Right lobe of liver (tissue), 4 donors: Measurements from ENCODE around the gene PGAP3.

Source experiments
- CTCF ChIP-seq, 4 donors: fragments of 200-600 bp in 3 of 4; fragments of 450-650 bp in 1 of 4; IDR thresholded peaks; one replicate each; pipeline versions ENCODE4 v1.5.1 to v1.8.0; 2016 to 2022; ENCODE audit warnings: antibody characterized with exemption in 4 of 4, mild to moderate bottlenecking in 2 of 4
- POLR2A ChIP-seq: fragments of 450-650 bp; IDR thresholded peaks from one replicate; pipeline ENCODE4 v1.6.1; 2017; ENCODE audit warnings: antibody characterized with exemption, mild to moderate bottlenecking
- donor health status: DM: no; HTN: no; CAD: no.
- donor health status: DM: no; HTN: no; CAD: no.
- donor health status: DM: no; HTN: yes; CAD: no.

GRCh38 chr17:39623356-39623950 is 64.4 kb downstream of the PGAP3 start:
- no peak for TF ChIP-seq POLR2A
- peak; percentile 90 to 97 (median 94) for TF ChIP-seq CTCF (IDR thresholded peaks at IDR 0.05)
